ENCODE measurements around the gene DHX36. TPM values are rescaled to one million over a fixed set of nuclear protein-coding genes. Genes with fewer than 3 reads are reported as not detected.
A peak's percentile ranks its signal among the peaks of the same experiment; 100 is the strongest.

The DHX36 gene
- total and polyA plus RNA-seq, 10 of the 15 experiments (the other 5 are each of a cell fraction or from before 2014, with no cell fraction given) = 16.2 to 70.5 (median 41.6) TPM

GRCh38 chr3:154323891-154324738 is at the start of gene DHX36 (continued):
- TF ChIP-seq BCL3 (IDR thresholded peaks at IDR 0.05; ENCODE audit: borderline replicate concordance, insufficient read depth, low read depth, low read length, poor library complexity, severe bottlenecking) (no peak), HDAC6 (IDR thresholded peaks at IDR 0.05; ENCODE audit: unreplicated experiment) (peak; percentile 47), MYB (IDR thresholded peaks at IDR 0.05; ENCODE audit: borderline replicate concordance, low read depth, low read length) (no peak), NBN (IDR thresholded peaks at IDR 0.05) (peak; percentile 100), MYC (IDR thresholded peaks at IDR 0.05; ENCODE audit: insufficient read depth, insufficient read length, insufficient replicate concordance, low read length, severe bottlenecking) (no peak), IRF3 (IDR thresholded peaks at IDR 0.05) (no peak), HCFC1 (IDR thresholded peaks at IDR 0.05; ENCODE audit: low read length) (0 out of 2 replicates have a peak, but pooled peaks have one; percentile 49), RAD51 (IDR thresholded peaks at IDR 0.05) (no peak; the same call in 1 of the 2 replicates), CTCF (IDR thresholded peaks at IDR 0.05 in 2 of 3, conservative IDR thresholded peaks at IDR 0.05 in 1 of 3; ENCODE audit: control insufficient read depth in 2 of 3, extremely low read depth in 1 of 3, insufficient read depth in 1 of 3, low read depth in 3 of 3, low read length in 3 of 3) (peak in 1 of 3 experiments; percentile 32; a peak in 2 of 6 replicates), CEBPZ (IDR thresholded peaks at IDR 0.05; ENCODE audit: low read depth, low read length) (no peak), CEBPB (IDR thresholded peaks at IDR 0.05; ENCODE audit: borderline replicate concordance in 1 of 2, low read depth in 2 of 2, low read length in 2 of 2) (no peak), ZSCAN29 (IDR thresholded peaks at IDR 0.05) (no peak), MXI1 (IDR thresholded peaks at IDR 0.05; ENCODE audit: low read depth, low read length) (no peak), HDGF (IDR thresholded peaks at IDR 0.05) (no peak), POU2F2 (IDR thresholded peaks at IDR 0.05; ENCODE audit: borderline replicate concordance, low read depth, low read length) (peak; percentile 50; the same call in 2 of the 3 replicates), HDAC2 (IDR thresholded peaks at IDR 0.05) (no peak)
- TF ChIP-seq, protein P1, sequence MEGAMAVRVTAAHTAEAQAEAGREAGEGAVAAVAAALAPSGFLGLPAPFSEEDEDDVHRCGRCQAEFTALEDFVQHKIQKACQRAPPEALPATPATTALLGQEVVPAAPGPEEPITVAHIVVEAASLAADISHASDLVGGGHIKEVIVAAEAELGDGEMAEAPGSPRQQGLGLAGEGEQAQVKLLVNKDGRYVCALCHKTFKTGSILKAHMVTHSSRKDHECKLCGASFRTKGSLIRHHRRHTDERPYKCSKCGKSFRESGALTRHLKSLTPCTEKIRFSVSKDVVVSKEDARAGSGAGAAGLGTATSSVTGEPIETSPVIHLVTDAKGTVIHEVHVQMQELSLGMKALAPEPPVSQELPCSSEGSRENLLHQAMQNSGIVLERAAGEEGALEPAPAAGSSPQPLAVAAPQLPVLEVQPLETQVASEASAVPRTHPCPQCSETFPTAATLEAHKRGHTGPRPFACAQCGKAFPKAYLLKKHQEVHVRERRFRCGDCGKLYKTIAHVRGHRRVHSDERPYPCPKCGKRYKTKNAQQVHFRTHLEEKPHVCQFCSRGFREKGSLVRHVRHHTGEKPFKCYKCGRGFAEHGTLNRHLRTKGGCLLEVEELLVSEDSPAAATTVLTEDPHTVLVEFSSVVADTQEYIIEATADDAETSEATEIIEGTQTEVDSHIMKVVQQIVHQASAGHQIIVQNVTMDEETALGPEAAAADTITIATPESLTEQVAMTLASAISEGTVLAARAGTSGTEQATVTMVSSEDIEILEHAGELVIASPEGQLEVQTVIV (IDR thresholded peaks at IDR 0.05; ENCODE audit: borderline replicate concordance, partially characterized antibody) = no peak
